IPS-18a (cell line): ENCODE measurements around the gene HOXA11.

Source experiments
- H3K27ac ChIP-seq: one replicate; pipeline ENCODE4 v1.5.1; 2013; ENCODE audit warnings: low read length
- H3K27me3 ChIP-seq: one replicate; pipeline ENCODE4 v1.6.1; 2013; ENCODE audit warnings: mild to moderate bottlenecking, low read length; ENCODE audit not compliant: control insufficient read depth, insufficient read depth
- H3K36me3 ChIP-seq: one replicate; pipeline ENCODE4 v1.6.1; 2013; ENCODE audit warnings: low read depth, low read length; ENCODE audit not compliant: control insufficient read depth
- H3K4me1 ChIP-seq: one replicate; pipeline ENCODE4 v1.6.1; 2013; ENCODE audit warnings: low read depth, low read length; ENCODE audit not compliant: control insufficient read depth
- H3K4me3 ChIP-seq: one replicate; pipeline ENCODE4 v1.5.1; 2013; ENCODE audit warnings: low read length
- H3K9ac ChIP-seq: one replicate; pipeline ENCODE4 v1.6.1; 2013; ENCODE audit warnings: mild to moderate bottlenecking, low read length, moderate library complexity
- H3K9me3 ChIP-seq: one replicate; pipeline ENCODE4 v1.6.1; 2013; ENCODE audit warnings: low read depth, low read length; ENCODE audit not compliant: control insufficient read depth

Gene HOXA11

DNA sequence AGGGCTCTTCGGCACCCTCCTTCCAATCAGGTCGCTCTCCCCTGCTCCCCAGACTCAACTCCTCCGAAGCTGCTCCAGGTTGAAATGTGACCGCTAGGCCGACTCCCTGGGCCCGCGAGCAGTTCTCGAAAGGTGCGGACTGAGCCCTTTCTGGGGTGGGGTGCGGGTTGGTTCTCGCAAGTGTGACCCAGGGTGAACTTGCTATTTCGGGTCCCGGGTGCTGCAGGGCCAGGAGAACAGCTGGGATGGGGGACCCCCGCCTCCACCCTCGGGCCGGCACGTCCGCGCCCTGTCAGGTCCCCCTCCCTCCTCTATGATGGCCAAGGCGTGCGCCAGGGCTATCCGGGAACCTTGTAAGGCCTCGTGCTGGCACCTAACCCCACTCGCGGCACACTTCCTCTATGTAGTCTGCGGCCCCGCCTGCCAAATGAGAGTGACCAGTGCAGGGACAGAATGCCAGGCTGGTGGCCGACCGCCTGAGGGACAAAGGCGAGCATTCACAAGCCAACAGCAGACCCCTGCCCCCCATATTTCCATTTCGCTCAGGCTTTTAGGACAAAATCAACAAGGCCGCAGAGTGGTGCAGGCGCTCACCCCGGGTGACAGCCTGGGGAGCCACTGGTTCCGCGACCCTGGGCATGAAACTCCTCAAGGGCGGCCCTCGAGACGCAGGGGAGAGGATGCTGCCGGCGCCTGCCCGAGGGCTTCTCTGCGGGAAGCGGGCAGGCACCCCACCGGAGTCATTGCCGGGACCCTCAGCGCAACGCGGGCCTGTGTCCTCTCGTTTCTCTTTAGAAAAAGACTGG lies 28.6 kb upstream of the HOXA11 start:
- peaks cover 100% of the 10 kb centered on the region for H3K27me3 ChIP-seq
- no peaks in the 10 kb centered on the region for H3K36me3 ChIP-seq

DNA sequence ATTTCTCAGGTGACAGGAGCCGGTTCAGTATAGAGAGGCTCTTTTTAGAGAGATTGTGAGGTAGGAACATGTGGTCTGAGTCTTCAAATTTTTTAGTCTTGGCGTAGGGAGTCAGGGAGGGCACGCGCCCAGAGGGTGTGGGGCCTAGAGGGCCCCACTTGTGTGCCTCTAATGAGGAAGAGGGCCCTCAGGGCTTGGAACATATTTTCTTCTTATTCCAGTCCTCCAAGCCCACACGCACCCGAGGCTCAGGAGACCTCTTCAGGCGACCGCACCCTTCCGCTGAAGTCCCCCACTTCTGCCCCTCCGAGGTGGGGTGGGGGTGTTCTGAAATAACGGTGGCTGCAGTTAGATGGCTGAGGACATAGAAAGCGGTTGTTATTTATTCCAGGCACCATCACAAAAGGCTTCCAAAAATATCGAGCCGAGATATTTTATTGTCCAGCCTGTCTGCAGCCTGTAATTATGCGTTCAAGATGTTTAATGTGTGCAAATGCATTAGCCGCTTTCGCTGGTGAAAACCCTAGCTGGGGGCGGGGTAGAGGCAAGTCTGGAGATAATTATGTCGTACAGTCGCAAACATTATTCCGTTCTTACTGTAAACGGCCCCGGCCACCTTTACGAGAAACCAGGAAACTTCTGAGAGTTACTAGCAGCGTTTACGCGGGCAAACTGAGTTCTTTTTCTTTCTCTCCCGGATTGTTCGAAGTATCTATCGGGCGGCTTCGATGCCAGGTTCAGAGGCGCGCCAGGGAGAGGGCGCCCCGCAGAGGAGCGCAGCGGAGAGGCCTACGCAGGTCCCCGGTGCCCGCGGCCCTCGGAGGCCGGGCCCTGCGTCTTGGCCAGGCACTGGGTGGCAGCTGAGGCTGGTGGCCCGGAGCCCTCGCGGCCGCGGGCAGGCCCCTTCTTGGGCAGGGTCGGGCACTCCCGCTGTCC lies 27.7 kb upstream of the HOXA11 start:
- Histone ChIP-seq H3K27ac (no peak overlapping the region), H3K36me3 (no peaks in the 10 kb centered on the region), H3K9me3 (no peaks in the 10 kb centered on the region), H3K4me1 (peaks cover 9% of the 10 kb centered on the region), H3K4me3 (no peak overlapping the region), H3K9ac (no peak overlapping the region), H3K27me3 (peaks cover 100% of the 10 kb centered on the region)

More for the DNA sequence above, 28.6 kb upstream of the HOXA11 start:
- Histone ChIP-seq H3K27ac (no peak overlapping the region), H3K4me1 (peaks cover 9% of the 10 kb centered on the region), H3K9ac (no peak overlapping the region), H3K4me3 (no peak overlapping the region), H3K9me3 (no peaks in the 10 kb centered on the region)

GRCh38 chr7:27211764-27212204 lies 26.8 kb upstream of the HOXA11 start:
- no peaks in the 10 kb centered on the region for H3K9me3 ChIP-seq
- H3K4me1 ChIP-seq, result peaks cover 9% of the 10 kb centered on the region
- H3K4me3 ChIP-seq, result no peak overlapping the region
- peaks cover 100% of the 10 kb centered on the region for H3K27me3 ChIP-seq
- H3K27ac ChIP-seq, result no peak overlapping the region
- H3K9ac ChIP-seq, result no peak overlapping the region
- no peaks in the 10 kb centered on the region for H3K36me3 ChIP-seq

GRCh38 chr7:27211084-27211446 lies 26.0 kb upstream of the HOXA11 start:
- H3K9ac ChIP-seq, result no peak overlapping the region
- H3K4me1 ChIP-seq, result peaks cover 9% of the 10 kb centered on the region
- H3K9me3 ChIP-seq, result no peaks in the 10 kb centered on the region
- H3K27ac ChIP-seq, result no peak overlapping the region
- no peak overlapping the region for H3K4me3 ChIP-seq
- H3K36me3 ChIP-seq, result no peaks in the 10 kb centered on the region
- peaks cover 100% of the 10 kb centered on the region for H3K27me3 ChIP-seq

DNA sequence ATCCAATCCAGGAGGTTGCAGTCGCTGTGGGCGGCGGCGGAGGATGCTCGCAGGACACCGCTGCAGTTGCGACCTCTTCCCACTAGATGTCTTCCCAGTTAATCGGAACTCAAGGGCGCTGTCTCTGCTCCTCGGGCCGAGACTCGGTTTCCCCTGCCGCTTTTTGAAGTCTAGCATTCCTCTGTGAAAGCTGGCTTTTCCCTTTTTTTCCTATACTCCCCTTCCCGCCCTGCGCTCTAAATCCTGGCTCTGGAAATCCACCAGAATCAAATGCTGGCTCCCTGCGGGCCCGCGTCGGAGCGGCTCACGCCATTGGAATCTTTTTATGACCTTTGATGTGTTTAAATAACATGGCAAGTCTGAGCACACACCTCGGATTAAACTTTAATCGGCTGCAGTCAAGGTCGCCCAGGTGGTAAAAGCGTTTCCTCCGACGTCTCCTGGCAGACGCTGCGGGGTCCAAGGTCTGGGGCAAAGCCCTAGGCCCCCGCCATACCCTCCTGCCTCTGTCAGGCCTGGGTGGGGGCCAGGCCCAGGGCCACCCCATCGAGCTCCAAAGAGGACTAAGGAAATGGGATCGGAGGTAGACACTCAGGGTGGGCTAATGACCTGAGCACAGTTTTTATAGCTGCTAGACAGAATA lies 25.5 kb upstream of the HOXA11 start:
- H3K9me3 ChIP-seq, result no peaks in the 10 kb centered on the region
- H3K4me1 ChIP-seq, result peaks cover 9% of the 10 kb centered on the region
- no peaks in the 10 kb centered on the region for H3K36me3 ChIP-seq
- no peak overlapping the region for H3K27ac ChIP-seq
- H3K4me3 ChIP-seq, result no peak overlapping the region
- H3K27me3 ChIP-seq, result peaks cover 100% of the 10 kb centered on the region
- H3K9ac ChIP-seq, result no peak overlapping the region

- H3K27me3 ChIP-seq, result peaks cover 100% of the 10 kb centered on the region
- H3K36me3 ChIP-seq, result no peaks in the 10 kb centered on the region
- no peaks in the 10 kb centered on the region for H3K9me3 ChIP-seq
- peaks cover 9% of the 10 kb centered on the region for H3K4me1 ChIP-seq
- no peak overlapping the region for H3K4me3 ChIP-seq
- H3K27ac ChIP-seq, result no peak overlapping the region
- H3K9ac ChIP-seq, result no peak overlapping the region
Measured at GRCh38 chr7:27209933-27210440, 25.0 kb upstream of the HOXA11 start.

DNA sequence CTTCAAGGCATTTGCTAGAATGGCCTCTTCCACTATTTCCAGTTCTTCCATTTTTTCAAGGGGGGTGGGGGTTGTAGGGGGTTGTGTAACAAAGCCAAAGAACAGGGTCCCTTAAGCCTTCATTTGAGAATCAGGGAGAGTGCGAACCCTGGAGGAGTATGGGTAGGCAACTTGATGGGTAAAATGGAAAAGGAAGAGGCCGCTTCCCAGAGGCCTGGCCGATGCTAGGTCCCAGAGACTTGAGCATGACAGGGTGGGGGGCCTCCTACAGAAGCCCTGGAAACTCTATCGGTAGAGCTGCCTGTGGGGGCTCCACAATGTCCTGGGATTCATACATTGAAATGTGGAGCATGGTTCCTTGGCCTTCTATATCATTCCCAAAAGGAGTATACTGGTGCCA lies 24.0 kb upstream of the HOXA11 start:
- peaks cover under 1% of the 10 kb centered on the region for H3K4me1 ChIP-seq
- peaks cover 100% of the 10 kb centered on the region for H3K27me3 ChIP-seq
- H3K36me3 ChIP-seq, result no peaks in the 10 kb centered on the region
- no peak overlapping the region for H3K4me3 ChIP-seq
- no peaks in the 10 kb centered on the region for H3K9me3 ChIP-seq
- H3K9ac ChIP-seq, result no peak overlapping the region
- no peak overlapping the region for H3K27ac ChIP-seq

- Histone ChIP-seq H3K4me1 (no peaks in the 10 kb centered on the region), H3K4me3 (no peak overlapping the region), H3K36me3 (no peaks in the 10 kb centered on the region), H3K27ac (no peak overlapping the region), H3K9me3 (no peaks in the 10 kb centered on the region), H3K9ac (no peak overlapping the region), H3K27me3 (peaks cover 100% of the 10 kb centered on the region)
Measured at GRCh38 chr7:27207348-27207985, 22.4 kb upstream of the HOXA11 start.

GRCh38 chr7:27205325-27206280 lies 20.6 kb upstream of the HOXA11 start:
- H3K4me1 ChIP-seq, result no peaks in the 10 kb centered on the region
- no peak overlapping the region for H3K4me3 ChIP-seq
- no peaks in the 10 kb centered on the region for H3K36me3 ChIP-seq
- no peaks in the 10 kb centered on the region for H3K9me3 ChIP-seq
- no peak overlapping the region for H3K27ac ChIP-seq
- no peak overlapping the region for H3K9ac ChIP-seq
- peaks cover 100% of the 10 kb centered on the region for H3K27me3 ChIP-seq

GRCh38 chr7:27204851-27205322 lies 19.9 kb upstream of the HOXA11 start:
- H3K9me3 ChIP-seq, result no peaks in the 10 kb centered on the region
- no peaks in the 10 kb centered on the region for H3K4me1 ChIP-seq
- no peak overlapping the region for H3K4me3 ChIP-seq
- no peaks in the 10 kb centered on the region for H3K36me3 ChIP-seq
- H3K27me3 ChIP-seq, result peaks cover 100% of the 10 kb centered on the region
- H3K9ac ChIP-seq, result no peak overlapping the region
- no peak overlapping the region for H3K27ac ChIP-seq
